Activated CD8-positive, alpha-beta memory T cell treated with anti-CD3 and anti-CD28 coated beads for 1 hour (primary cell): ENCODE data around the gene TTC19.
"Not testable (repeated sequence)": the region's sequence is repeated elsewhere in the genome, so short reads cannot be mapped to it uniquely, and the experiment has no call there.

Experiments
- DNase-seq, 2 donors: peaks; one replicate each; pipeline ENCODE4 v3.0.0-alpha.2; 2020; ENCODE audit warnings: low read depth in 1 of 2; ENCODE audit errors: extremely low read depth in 1 of 2

Gene TTC19

GRCh38 chr17:16026895-16027294 is 27.3 kb downstream of the TTC19 start:
- DNase-seq = no peak

GRCh38 chr17:16027708-16028584 is 28.3 kb downstream of the TTC19 start:
- DNase-seq = no peak

DNA sequence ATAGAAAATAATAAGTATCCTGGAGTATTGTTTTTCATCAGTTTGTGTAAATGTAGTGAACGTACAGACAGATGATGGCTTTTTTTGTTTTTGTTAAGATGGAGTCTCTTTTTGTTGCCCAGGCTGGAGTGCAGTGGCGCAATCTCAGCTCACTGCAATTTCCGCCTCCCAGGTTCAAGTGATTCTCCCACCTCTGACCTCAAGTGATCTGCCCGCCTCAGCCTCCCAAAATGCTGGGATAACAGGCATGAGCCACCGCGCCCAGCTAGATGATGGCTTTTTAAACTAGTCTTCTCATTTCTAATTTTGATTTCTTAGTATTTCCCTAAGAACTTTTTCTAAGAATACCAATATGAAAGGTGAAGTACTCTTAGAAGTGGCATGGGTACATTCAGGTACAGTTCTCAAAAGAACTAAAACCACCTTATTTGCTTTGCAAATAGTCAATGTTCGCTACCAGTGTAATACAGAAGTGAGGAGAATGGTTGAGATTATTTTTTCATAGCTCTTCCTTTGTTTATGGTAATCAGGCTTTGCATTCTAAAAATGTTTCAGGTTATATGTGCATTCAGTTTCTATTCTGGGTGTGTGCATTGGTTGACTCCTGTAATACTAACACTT is 34.2 kb downstream of the TTC19 start:
- no peak for DNase-seq

DNA sequence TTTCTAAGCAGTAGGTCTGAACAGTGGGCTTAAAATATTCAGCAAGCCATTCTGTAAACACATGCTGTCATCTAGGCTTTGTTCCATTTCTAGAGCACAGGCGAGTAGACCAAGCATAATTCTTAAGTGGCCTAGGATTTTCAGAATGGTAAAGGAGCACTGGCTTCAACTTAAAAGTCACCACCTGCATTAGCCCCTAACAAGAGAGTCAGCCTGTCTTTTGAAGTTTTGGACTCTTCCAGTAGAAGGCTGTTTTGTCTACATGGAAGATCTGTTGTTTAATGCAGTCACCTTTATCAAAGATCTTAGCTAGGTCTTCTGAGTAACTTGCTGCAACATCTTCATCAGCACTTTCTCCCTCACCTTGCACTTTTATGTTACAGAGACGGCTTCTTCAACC is 36.6 kb downstream of the TTC19 start:
- no peak for DNase-seq

GRCh38 chr17:16037636-16038035 is 38.0 kb downstream of the TTC19 start:
- DNase-seq = no peak

GRCh38 chr17:16040710-16041251 is 41.2 kb downstream of the TTC19 start:
- no peak for DNase-seq

DNA sequence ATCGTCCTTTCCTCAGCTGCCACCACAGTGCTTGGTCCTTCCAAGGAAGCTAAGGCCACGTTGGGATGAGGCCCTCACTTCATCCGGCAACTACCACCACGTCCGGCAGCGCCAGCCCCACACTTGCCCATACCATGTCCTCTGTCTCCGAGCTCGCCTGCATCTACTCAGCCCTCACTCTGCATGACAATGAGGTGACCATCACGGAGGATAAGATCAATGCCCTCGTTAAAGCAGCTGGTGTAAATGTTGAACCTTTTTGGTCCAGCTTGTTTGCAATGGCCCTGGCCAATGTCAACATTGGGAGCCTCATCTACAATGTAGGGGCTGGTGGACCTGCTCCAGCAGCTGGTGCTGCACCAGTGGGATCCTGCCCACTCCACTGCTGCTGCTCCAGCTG is 44.9 kb downstream of the TTC19 start:
- DNase-seq = no peak

DNA sequence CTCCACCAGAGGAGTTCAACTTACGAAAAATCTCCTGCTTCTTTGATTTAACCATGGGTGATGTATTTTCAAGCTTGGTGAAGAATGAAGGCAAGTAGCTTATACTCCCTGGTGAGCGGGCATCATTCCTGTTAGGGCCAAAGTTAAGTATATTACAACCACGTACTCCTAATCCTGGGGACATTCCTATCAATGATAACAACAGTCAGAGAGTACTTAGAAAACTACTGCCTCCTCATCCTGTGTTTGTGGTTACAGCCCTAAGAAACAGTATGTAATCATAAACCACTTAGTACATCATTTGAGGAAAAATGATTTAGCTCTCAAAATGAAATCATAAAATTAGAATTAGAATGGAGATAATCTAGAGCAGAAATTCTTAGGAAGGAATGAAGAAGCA is 47.3 kb downstream of the TTC19 start:
- DNase-seq = no peak

- DNase-seq = no peak
Measured at GRCh38 chr17:16048811-16049449, 49.3 kb downstream of the TTC19 start.

GRCh38 chr17:16050844-16051243 is 51.2 kb downstream of the TTC19 start:
- DNase-seq = no peak

DNA sequence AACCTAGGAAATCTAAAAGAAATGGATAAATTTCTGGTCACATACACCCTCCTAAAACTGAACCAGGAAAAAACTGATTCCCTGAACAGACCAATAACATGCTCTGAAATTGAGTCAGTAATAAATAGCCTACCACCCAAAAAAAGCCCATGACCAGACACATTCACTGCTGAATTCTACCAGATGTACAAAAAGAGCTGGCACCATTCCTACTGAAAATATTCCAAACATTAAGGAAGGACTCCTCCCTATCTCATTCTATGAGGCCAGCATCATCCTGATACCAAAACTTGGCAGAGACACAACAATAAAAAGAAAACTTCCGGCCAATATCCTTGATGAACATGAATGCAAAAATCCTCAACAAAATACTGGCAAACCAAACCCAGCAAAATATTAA is 52.9 kb downstream of the TTC19 start:
- no peak for DNase-seq

GRCh38 chr17:16055139-16055538 is 55.5 kb downstream of the TTC19 start:
- DNase-seq = not testable (repeated sequence)

GRCh38 chr17:16061631-16062030 is 62.0 kb downstream of the TTC19 start:
- no peak for DNase-seq

DNA sequence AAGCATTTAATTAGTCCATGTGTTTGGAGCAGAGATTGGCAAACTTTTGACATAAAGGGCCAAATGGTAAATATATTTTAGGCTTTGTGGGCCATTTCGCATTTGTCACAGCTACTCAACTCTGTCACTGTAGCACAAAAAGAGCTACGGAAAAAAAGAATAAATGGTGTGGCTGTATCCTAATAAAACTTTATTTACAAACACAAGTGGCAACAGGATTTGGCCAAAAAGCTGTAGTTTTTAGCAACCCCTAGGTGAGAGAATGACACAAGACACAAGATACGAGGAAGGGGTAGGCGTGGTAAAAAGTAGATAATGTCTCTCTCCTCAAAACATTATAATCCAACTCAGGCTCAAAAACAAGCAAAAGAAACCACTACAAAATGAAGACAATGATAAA is 66.5 kb downstream of the TTC19 start:
- DNase-seq = no peak

DNA sequence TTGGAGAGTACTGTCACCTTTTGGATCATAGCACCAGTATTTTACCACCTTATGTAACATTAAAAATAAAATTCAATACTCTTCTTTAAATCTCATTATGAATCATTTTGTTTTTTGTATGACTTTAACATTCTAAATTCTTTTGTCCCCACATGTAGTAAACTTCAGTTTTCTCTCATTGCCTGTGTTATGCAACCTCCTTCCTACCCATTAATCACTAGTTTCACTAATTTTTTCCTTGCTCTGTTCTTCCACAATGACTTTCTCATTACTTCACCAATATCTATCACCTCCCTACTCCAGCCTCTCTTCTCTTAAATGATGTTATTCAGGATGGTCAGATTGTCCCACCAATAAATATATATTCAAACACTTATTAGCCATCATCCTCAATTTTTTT is 68.7 kb downstream of the TTC19 start:
- DNase-seq = no peak

DNA sequence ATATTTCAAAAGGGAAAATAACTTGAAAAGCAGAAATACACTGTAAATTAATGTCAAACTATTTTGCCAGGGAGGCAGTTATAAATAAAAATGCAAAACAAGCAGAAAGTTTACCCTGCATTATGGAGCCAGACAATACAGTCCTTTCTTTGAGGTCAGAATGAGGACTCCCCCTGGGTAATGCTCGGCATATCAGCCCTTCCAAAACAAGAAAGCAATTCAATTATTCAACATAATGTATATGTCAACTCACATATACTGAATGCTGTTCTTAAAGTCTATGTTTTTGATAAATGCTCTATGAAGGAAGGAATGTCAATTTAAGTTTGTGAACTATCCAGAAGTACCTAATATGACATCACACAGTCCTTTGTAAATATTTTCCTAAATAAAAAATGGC is 72.4 kb downstream of the TTC19 start:
- no peak for DNase-seq

DNA sequence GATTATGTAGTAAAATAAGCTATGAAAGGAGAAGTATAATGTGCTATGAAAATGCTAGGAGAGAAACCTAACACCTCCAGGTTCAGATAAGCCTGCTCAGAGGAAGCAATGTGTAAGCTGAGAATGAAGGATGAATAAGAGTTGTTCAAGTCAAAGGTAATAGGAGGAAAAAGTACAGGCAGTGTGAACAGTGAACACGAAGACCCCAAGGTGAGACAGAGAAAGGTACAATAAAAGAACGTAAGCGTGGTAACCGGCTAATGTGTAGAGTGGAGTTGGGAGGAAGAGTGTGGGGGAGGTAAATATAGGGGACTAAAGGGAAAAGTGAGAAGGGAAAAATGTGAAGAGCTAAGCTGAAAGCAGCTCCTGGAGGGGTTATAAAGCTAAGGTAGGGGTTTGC is 74.2 kb downstream of the TTC19 start:
- no peak for DNase-seq

DNA sequence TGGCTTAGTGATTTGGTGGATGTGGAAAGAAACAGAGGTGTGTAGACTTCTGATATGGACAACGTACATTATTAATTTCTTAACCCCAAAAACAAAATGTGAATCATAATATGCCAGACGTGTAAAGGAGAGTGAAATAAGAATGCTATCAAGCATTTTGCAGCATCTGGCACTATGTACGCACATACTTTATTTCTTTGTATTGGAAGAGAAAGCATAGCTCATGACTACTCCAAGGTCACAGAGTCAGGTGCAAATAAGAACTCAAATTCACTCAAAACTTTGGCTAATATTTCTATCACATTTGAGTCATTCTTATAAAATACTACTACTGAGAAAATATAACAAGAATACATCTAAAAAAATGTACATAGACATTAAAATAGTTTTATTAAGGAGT is 74.8 kb downstream of the TTC19 start:
- no peak for DNase-seq

DNA sequence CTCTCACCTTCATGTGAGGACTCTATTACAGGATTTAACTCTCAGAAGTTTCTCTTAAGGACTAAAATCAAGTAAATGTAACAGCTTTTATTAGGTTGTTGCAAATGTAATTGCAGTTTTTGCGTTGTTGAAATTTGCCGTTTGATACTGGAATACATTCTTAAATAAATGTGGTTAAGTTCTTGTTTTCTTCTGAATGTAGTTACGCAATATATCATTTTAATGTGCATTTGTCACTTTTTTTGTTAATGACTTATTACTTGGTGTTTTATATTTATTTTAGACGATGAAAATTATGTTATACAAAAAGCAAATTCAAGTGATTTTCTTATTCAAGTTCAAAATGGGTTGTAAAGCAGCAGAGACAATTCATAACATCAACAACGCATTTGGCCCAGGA is 76.3 kb downstream of the TTC19 start:
- no peak for DNase-seq
